SK-N-SH (cell line): ENCODE results near the gene PDE4D. TPM values are rescaled to one million over a fixed set of nuclear protein-coding genes. Genes with fewer than 3 reads are reported as not detected.
A peak's percentile ranks its signal among the peaks of the same experiment; 100 is the strongest.

Experiments used
- CTCF ChIA-PET: fragments of 300-600, 350-600 bp; formaldehyde crosslinking; extraction: SDS; loops from one replicate; lab custom pipeline; 2021; lab: Yijun Ruan, JAX
- POLR2A ChIA-PET: fragments of 350-600 bp; sonication (Branson Sonifier 250); formaldehyde crosslinking; extraction: SDS; loops from one replicate; lab custom pipeline; 2020; ENCODE audit warnings: antibody characterized with exemption, inconsistent platforms; lab: Yijun Ruan, JAX
- DNase-seq: peaks from one replicate; pipeline ENCODE4 v3.0.0; 2012
- H2AFZ ChIP-seq: fragments of 200-600 bp; sonication (generic); 2 replicates; pipeline ENCODE4 v1.8.1; 2016; ENCODE audit warnings: antibody characterized with exemption, mild to moderate bottlenecking, low read depth
- H3F3A ChIP-seq: fragments of 200-600 bp; sonication (generic); replicated peaks from 2 replicates; pipeline ENCODE3; 2016; ENCODE audit warnings: antibody characterized with exemption, mild to moderate bottlenecking; ENCODE audit not compliant: insufficient read depth
- H3K27ac ChIP-seq, 2 experiments: fragments of 200-500 bp in 1 of 2; fragments of 200-600 bp in 1 of 2; sonication (Bioruptor generic) in 1 of 2; sonication (generic), shearing (Covaris generic) in 1 of 2; 2 replicates each; pipeline versions ENCODE4 v1.5.1 to v1.6.1; 2014 to 2016; ENCODE audit warnings: low read depth in 2 of 2, inconsistent platforms in 1 of 2, low read length in 1 of 2, mild to moderate bottlenecking in 1 of 2, mixed read lengths in 1 of 2
- H3K27me3 ChIP-seq: fragments of 200-600 bp; sonication (generic), shearing (Covaris generic); 2 replicates; pipeline ENCODE4 v1.6.1; 2016; ENCODE audit warnings: mixed run types; ENCODE audit not compliant: insufficient read depth
- H3K36me3 ChIP-seq, 2 experiments: fragments of 200-500 bp in 1 of 2; fragments of 200-600 bp in 1 of 2; sonication (Bioruptor generic) in 1 of 2; sonication (generic) in 1 of 2; replicated peaks in 1 of 2; 2 replicates each; pipeline versions ENCODE3 to v1.5.1; 2014 to 2016; ENCODE audit warnings: low read length in 1 of 2, mild to moderate bottlenecking in 1 of 2; ENCODE audit not compliant: insufficient read depth in 2 of 2, control insufficient read depth in 1 of 2
- H3K4me1 ChIP-seq, 2 experiments: fragments of 200-500 bp in 1 of 2; fragments of 200-600 bp in 1 of 2; sonication (Bioruptor generic) in 1 of 2; sonication (generic), shearing (Covaris generic) in 1 of 2; 2 replicates each; pipeline versions ENCODE4 v1.5.1 to v1.6.1; 2014 to 2016; ENCODE audit warnings: low read depth in 1 of 2, low read length in 1 of 2, mixed run types in 1 of 2; ENCODE audit not compliant: insufficient read depth in 2 of 2, control insufficient read depth in 1 of 2
- H3K4me2 ChIP-seq: fragments of 200-600 bp; sonication (generic), shearing (Covaris generic); 2 replicates; pipeline ENCODE4 v1.6.1; 2017; ENCODE audit warnings: mixed run types
- H3K4me3 ChIP-seq, 2 experiments: fragments of 200-500 bp in 1 of 2; fragments of 200-600 bp in 1 of 2; sonication (Bioruptor generic) in 1 of 2; sonication (generic), shearing (Covaris generic) in 1 of 2; 2 replicates each; pipeline versions ENCODE4 v1.5.1 to v1.8.1; 2014 to 2016; ENCODE audit warnings: low read depth in 2 of 2, inconsistent platforms in 1 of 2, low read length in 1 of 2, mild to moderate bottlenecking in 1 of 2, mixed read lengths in 1 of 2, moderate library complexity in 1 of 2
- H3K79me2 ChIP-seq: fragments of 200-600 bp; sonication (generic); 2 replicates; pipeline ENCODE4 v1.8.1; 2017; ENCODE audit warnings: mild to moderate bottlenecking; ENCODE audit not compliant: insufficient read depth
- H3K9ac ChIP-seq: fragments of 200-600 bp; sonication (generic); 2 replicates; pipeline ENCODE4 v1.6.1; 2017; ENCODE audit warnings: mixed run types
- H3K9me2 ChIP-seq: fragments of 200-600 bp; sonication (generic); 2 replicates; pipeline ENCODE4 v1.6.1; 2017; ENCODE audit warnings: mixed run types
- H3K9me3 ChIP-seq: fragments of 200-600 bp; sonication (generic); 2 replicates; pipeline ENCODE4 v1.6.1; 2017; ENCODE audit warnings: mixed run types, mild to moderate bottlenecking, moderate library complexity
- H4K20me1 ChIP-seq: fragments of 200-600 bp; sonication (generic); 2 replicates; pipeline ENCODE4 v1.6.1; 2017; ENCODE audit warnings: mild to moderate bottlenecking, mixed run types; ENCODE audit not compliant: insufficient read depth
- ELF1 ChIP-seq: IDR thresholded peaks from 2 replicates; pipeline ENCODE4 v1.4.0; 2012
- EP300 ChIP-seq, 2 experiments: IDR thresholded peaks; 2 replicates each; pipeline versions ENCODE4 v1.4.0 to v1.6.1; 2012; ENCODE audit warnings: borderline replicate concordance in 1 of 2, low read depth in 1 of 2, low read length in 1 of 2
- EZH2phosphoT487 ChIP-seq: fragments of 200-600 bp; sonication (generic); IDR thresholded peaks from 2 replicates; pipeline ENCODE4 v1.6.1; 2017; ENCODE audit warnings: low read depth, mixed run types, mild to moderate bottlenecking, antibody characterized with exemption, moderate library complexity, borderline replicate concordance
- FOSL2 ChIP-seq: IDR thresholded peaks from 2 replicates; pipeline ENCODE4 v1.4.0; 2012; ENCODE audit warnings: low read depth, mild to moderate bottlenecking, moderate library complexity, borderline replicate concordance
- FOXJ3 ChIP-seq: sonication (generic); formaldehyde crosslinking; IDR thresholded peaks from 2 replicates; pipeline ENCODE4 v1.5.1; 2020; ENCODE audit warnings: mild to moderate bottlenecking, missing genetic modification reagents
- FOXM1 ChIP-seq: IDR thresholded peaks from 2 replicates; pipeline ENCODE4 v1.4.0; 2012; ENCODE audit warnings: low read depth, mild to moderate bottlenecking
- GABPA ChIP-seq: IDR thresholded peaks from 2 replicates; pipeline ENCODE4 v1.4.0; 2012; ENCODE audit warnings: low read depth, mild to moderate bottlenecking
- GATA2 ChIP-seq: sonication (generic); formaldehyde crosslinking; IDR thresholded peaks from 2 replicates; pipeline ENCODE4 v1.5.0; 2020; ENCODE audit warnings: mild to moderate bottlenecking, missing genetic modification reagents
- JUND ChIP-seq: IDR thresholded peaks from 2 replicates; pipeline ENCODE4 v1.4.0; 2012
- MEF2A ChIP-seq: IDR thresholded peaks from 2 replicates; pipeline ENCODE4 v1.4.0; 2012; ENCODE audit warnings: low read depth, borderline replicate concordance
- NFIC ChIP-seq: IDR thresholded peaks from 2 replicates; pipeline ENCODE4 v1.4.0; 2012; ENCODE audit warnings: borderline replicate concordance
- NRF1 ChIP-seq: IDR thresholded peaks from 2 replicates; pipeline ENCODE4 v1.6.1; 2012; ENCODE audit warnings: low read depth, mild to moderate bottlenecking, low read length
- POLR2AphosphoS5 ChIP-seq: IDR thresholded peaks from 2 replicates; pipeline ENCODE4 v1.6.1; 2012; ENCODE audit warnings: low read depth, low read length
- RAD21 ChIP-seq: IDR thresholded peaks from 2 replicates; pipeline ENCODE4 v1.6.1; 2012; ENCODE audit warnings: mild to moderate bottlenecking, low read length
- RCOR1 ChIP-seq: fragments of 150-350 bp; IDR thresholded peaks from 2 replicates; pipeline ENCODE4 v1.6.1; 2017; ENCODE audit warnings: antibody characterized with exemption, low read length
- SIN3A ChIP-seq: IDR thresholded peaks from 2 replicates; pipeline ENCODE4 v1.6.1; 2012; ENCODE audit warnings: low read depth, mild to moderate bottlenecking, low read length, moderate library complexity, borderline replicate concordance
- SMC3 ChIP-seq: IDR thresholded peaks from 2 replicates; pipeline ENCODE4 v1.6.1; 2012; ENCODE audit warnings: low read depth, low read length, improper control_type of control experiment
- TCF12 ChIP-seq: IDR thresholded peaks from 2 replicates; pipeline ENCODE4 v1.4.0; 2012
- TEAD4 ChIP-seq: IDR thresholded peaks from 2 replicates; pipeline ENCODE4 v1.4.0; 2012; ENCODE audit warnings: mild to moderate bottlenecking, borderline replicate concordance; ENCODE audit not compliant: insufficient read depth
- YY1 ChIP-seq: IDR thresholded peaks from 2 replicates; pipeline ENCODE4 v1.4.0; 2012; ENCODE audit warnings: low read depth, mild to moderate bottlenecking
- WGBS: methylation state at CpG from one replicate; pipeline ENCODE4 v1.1.6; 2017; ENCODE audit warnings: low lambda C conversion rate; 5-methylcytosine and 5-hydroxymethylcytosine counted together
- polyA plus RNA-seq, 3 experiments: library from polyadenylated mRNA; depleted of rRNA; stranded (reverse); fragments of >200 nt; gene quantifications; 2 replicates each; pipeline ENCODE4 v1.2.3, GENCODE V29; 2012
- TF ChIP-seq, protein P1 (sequence below): IDR thresholded peaks from 2 replicates; pipeline ENCODE4; 2012
- TF ChIP-seq, protein P2 (sequence below): IDR thresholded peaks from 2 replicates; pipeline ENCODE4 v1.4.0; 2012; ENCODE audit warnings: low read depth, borderline replicate concordance
- TF ChIP-seq, protein P3 (sequence below): fragments of 200-600 bp; sonication (generic); IDR thresholded peaks from 2 replicates; pipeline ENCODE4 v1.6.1; 2017; ENCODE audit warnings: antibody characterized with exemption, mild to moderate bottlenecking, moderate library complexity
- TF ChIP-seq, protein P4 (sequence below): IDR thresholded peaks from 2 replicates; pipeline ENCODE4 v1.4.0; 2012; ENCODE audit warnings: low read depth
- TF ChIP-seq, protein P5 (sequence below): IDR thresholded peaks from 2 replicates; pipeline ENCODE4 v1.4.0; 2012; ENCODE audit warnings: low read depth, borderline replicate concordance
- TF ChIP-seq, protein P6 (sequence below): IDR thresholded peaks from 2 replicates; pipeline ENCODE4 v1.6.1; 2012; ENCODE audit warnings: mild to moderate bottlenecking, low read depth, low read length, moderate library complexity

The PDE4D gene
- polyA plus RNA-seq, 1 of the 3 experiments (the other 2 are of a cell fraction): 2.4 TPM

DNA sequence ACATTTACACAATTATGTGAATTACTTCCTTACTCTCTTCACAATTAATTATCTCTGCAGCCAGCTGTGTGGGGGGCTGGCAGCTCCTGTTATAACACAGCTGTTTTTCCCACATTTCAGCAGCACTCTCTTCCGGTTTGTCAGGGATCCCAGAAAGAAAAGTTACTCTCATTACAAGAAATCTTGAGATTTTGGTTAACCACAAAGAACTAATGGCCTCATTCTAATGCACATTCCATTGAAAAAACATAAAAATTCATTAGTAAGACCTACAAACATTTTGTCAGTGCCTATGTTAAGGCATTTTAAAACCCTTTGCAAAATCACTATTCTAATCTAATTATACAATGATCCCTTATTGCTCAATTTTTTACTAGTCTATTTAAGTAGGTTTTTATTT lies 64.1 kb downstream of the PDE4D start:
- DNase-seq: no peak
- Histone ChIP-seq H4K20me1 (no peaks in the 10 kb centered on the region), H3K27me3 (no peaks in the 10 kb centered on the region), H3K9me3 (no peaks in the 10 kb centered on the region), H3F3A (peaks cover 25% of the 10 kb centered on the region), H3K36me3 (no peaks in the 10 kb centered on the region), H3K4me3 (no peak overlapping the region), H2AFZ (no peak overlapping the region), H3K79me2 (no peaks in the 10 kb centered on the region), H3K27ac (peak overlapping the region; percentile 21 to 78; a peak in 2 of 4 replicates), H3K9me2 (no peaks in the 10 kb centered on the region), H3K9ac (no peak overlapping the region), H3K4me2 (no peak overlapping the region), H3K4me1 (peaks cover 3 to 17% of the 10 kb centered on the region in 2 experiments)
- WGBS: 13% methylated on average over 1 of the region's 1 CpG
- ChIA-PET POLR2A (no interaction called here), CTCF (interaction anchor here (1.4 to 2.5 kb wide), 2 partner anchors 10 to 20 kb away, joined by 4 to 7 read pairs; no protein-coding TSS in a partner anchor)
- TF ChIP-seq SMC3 (no peak), FOXJ3 (CRISPR knock-in tag) (no peak), YY1 (no peak), GABPA (no peak), RAD21 (no peak), EP300 (IDR thresholded peaks at IDR 0.05; ENCODE audit: borderline replicate concordance in 1 of 2, low read depth in 1 of 2, low read length in 1 of 2) (peak; percentile 23 to 82; a peak in 3 of 4 replicates), RCOR1 (no peak), NFIC (peak; percentile 70), NRF1 (no peak), ELF1 (peak; percentile 53), SIN3A (no peak), TEAD4 (peak; percentile 90), JUND (peak; percentile 59; the same call in 1 of the 2 replicates), MEF2A (peak; percentile 25; the same call in 1 of the 2 replicates), POLR2AphosphoS5 (peak; percentile 55; the same call in 1 of the 2 replicates), EZH2phosphoT487 (no peak), FOSL2 (0 out of 2 replicates have a peak, but pooled peaks have one; percentile 11), GATA2 (CRISPR knock-in tag) (no peak), FOXM1 (peak; percentile 83), TCF12 (peak; percentile 95)
- TF ChIP-seq, protein P1, sequence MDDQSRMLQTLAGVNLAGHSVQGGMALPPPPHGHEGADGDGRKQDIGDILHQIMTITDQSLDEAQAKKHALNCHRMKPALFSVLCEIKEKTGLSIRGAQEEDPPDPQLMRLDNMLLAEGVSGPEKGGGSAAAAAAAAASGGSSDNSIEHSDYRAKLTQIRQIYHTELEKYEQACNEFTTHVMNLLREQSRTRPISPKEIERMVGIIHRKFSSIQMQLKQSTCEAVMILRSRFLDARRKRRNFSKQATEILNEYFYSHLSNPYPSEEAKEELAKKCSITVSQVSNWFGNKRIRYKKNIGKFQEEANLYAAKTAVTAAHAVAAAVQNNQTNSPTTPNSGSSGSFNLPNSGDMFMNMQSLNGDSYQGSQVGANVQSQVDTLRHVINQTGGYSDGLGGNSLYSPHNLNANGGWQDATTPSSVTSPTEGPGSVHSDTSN: peak; percentile 90
- TF ChIP-seq, protein P2, sequence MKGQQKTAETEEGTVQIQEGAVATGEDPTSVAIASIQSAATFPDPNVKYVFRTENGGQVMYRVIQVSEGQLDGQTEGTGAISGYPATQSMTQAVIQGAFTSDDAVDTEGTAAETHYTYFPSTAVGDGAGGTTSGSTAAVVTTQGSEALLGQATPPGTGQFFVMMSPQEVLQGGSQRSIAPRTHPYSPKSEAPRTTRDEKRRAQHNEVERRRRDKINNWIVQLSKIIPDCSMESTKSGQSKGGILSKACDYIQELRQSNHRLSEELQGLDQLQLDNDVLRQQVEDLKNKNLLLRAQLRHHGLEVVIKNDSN: no peak
- TF ChIP-seq, protein P3, sequence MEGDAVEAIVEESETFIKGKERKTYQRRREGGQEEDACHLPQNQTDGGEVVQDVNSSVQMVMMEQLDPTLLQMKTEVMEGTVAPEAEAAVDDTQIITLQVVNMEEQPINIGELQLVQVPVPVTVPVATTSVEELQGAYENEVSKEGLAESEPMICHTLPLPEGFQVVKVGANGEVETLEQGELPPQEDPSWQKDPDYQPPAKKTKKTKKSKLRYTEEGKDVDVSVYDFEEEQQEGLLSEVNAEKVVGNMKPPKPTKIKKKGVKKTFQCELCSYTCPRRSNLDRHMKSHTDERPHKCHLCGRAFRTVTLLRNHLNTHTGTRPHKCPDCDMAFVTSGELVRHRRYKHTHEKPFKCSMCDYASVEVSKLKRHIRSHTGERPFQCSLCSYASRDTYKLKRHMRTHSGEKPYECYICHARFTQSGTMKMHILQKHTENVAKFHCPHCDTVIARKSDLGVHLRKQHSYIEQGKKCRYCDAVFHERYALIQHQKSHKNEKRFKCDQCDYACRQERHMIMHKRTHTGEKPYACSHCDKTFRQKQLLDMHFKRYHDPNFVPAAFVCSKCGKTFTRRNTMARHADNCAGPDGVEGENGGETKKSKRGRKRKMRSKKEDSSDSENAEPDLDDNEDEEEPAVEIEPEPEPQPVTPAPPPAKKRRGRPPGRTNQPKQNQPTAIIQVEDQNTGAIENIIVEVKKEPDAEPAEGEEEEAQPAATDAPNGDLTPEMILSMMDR: no peak
- TF ChIP-seq, protein P4, sequence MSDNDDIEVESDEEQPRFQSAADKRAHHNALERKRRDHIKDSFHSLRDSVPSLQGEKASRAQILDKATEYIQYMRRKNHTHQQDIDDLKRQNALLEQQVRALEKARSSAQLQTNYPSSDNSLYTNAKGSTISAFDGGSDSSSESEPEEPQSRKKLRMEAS: no peak
- TF ChIP-seq, protein P5, sequence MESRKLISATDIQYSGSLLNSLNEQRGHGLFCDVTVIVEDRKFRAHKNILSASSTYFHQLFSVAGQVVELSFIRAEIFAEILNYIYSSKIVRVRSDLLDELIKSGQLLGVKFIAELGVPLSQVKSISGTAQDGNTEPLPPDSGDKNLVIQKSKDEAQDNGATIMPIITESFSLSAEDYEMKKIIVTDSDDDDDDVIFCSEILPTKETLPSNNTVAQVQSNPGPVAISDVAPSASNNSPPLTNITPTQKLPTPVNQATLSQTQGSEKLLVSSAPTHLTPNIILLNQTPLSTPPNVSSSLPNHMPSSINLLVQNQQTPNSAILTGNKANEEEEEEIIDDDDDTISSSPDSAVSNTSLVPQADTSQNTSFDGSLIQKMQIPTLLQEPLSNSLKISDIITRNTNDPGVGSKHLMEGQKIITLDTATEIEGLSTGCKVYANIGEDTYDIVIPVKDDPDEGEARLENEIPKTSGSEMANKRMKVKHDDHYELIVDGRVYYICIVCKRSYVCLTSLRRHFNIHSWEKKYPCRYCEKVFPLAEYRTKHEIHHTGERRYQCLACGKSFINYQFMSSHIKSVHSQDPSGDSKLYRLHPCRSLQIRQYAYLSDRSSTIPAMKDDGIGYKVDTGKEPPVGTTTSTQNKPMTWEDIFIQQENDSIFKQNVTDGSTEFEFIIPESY: no peak
- TF ChIP-seq, protein P6, sequence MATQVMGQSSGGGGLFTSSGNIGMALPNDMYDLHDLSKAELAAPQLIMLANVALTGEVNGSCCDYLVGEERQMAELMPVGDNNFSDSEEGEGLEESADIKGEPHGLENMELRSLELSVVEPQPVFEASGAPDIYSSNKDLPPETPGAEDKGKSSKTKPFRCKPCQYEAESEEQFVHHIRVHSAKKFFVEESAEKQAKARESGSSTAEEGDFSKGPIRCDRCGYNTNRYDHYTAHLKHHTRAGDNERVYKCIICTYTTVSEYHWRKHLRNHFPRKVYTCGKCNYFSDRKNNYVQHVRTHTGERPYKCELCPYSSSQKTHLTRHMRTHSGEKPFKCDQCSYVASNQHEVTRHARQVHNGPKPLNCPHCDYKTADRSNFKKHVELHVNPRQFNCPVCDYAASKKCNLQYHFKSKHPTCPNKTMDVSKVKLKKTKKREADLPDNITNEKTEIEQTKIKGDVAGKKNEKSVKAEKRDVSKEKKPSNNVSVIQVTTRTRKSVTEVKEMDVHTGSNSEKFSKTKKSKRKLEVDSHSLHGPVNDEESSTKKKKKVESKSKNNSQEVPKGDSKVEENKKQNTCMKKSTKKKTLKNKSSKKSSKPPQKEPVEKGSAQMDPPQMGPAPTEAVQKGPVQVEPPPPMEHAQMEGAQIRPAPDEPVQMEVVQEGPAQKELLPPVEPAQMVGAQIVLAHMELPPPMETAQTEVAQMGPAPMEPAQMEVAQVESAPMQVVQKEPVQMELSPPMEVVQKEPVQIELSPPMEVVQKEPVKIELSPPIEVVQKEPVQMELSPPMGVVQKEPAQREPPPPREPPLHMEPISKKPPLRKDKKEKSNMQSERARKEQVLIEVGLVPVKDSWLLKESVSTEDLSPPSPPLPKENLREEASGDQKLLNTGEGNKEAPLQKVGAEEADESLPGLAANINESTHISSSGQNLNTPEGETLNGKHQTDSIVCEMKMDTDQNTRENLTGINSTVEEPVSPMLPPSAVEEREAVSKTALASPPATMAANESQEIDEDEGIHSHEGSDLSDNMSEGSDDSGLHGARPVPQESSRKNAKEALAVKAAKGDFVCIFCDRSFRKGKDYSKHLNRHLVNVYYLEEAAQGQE: 0 out of 2 replicates have a peak, but pooled peaks have one; percentile 33
